ENCODE data around the gene HGS.

The HGS gene

DNA sequence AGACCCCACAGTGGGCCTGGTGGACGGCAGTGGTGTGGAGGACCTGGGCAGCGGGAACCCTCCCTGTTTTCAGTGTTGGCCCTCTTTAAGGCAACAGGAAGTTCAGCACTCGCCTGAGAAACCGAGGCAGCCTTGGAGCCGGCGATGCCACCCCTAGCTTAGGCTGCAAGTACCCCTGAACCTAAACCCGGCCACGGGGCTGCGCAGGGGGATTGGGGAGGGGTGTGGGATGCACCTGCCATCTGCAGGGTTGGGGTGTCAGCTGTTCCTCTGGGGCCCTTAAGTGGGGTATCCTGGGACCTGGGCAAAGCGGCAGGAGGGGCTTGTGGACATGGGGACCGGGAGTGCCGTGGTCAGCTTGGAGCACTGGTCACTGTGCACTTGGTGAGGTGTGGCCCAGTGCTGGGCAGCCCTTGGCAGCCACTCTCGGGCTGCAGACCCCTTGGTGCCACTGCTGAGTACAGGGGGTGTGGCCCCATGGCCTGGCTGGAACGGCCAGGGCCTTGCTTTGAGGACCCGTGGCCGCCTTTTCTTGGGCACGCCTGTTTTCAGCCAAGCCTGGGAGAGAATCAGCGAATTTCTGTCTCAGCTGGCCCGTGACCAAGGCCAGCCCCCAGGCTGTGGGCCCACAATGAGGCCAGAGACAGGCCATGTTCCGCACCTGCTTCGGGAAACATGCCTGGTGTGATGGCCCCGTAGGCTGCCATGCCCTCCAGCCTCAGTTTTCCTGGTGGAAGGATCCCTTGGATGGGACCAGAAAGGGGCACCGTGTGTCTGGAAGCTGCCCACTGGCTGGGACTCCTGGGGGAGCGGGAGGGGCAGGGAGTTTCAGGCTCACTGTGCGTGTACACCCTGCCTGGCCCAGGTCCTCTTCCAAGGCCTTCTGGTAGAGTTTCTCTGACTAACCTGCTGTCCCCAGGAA, 24.2 kb downstream of the HGS start:
- POLR2A ChIA-PET: interaction anchor here (1.0 to 1.9 kb wide), 3 partner anchors 12 to 24 kb away, joined by 3 to 9 read pairs (median 6); partner anchors contain the start of genes ARL16 and HGS
- CTCF ChIA-PET: no interaction called here
- no peak for DNase-seq (ENCODE audit: extremely low spot score)
- TF ChIP-seq ELF4 (IDR thresholded peaks at IDR 0.05): no peak
- TF ChIP-seq HDGF (IDR thresholded peaks at IDR 0.05; ENCODE audit: borderline replicate concordance): peak; percentile 18; the same call in 1 of the 2 replicates

DNA sequence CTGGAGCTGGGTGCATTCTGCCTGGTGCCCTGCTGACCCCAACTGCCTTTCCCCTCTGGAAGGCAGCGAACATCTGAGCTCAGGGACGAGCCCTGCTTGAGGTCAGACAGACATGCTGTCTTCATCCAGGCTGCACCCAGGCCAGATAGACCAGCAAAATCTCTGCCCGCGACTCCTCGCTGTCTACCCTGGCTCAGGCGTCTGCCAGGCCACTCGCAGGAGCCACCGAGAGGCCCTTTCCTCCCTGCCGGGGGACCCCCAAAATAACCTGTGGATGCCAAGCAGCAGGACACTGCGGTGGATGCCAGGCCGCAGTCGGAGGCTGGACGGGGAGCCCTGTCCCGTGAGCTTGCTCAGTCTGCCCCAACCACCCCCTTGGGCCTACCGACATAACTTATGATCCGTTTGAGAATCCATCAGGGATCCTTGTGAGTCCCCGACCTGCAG, 25.0 kb downstream of the HGS start:
- ChIA-PET CTCF (interaction anchor here (0.8 to 1.0 kb wide), 2 partner anchors 25 to 144 kb away, joined by 3 read pairs; partner anchors contain the start of genes ARL16 and HGS), POLR2A (interaction anchor here (0.6 to 1.9 kb wide), 5 partner anchors 13 to 124 kb away, joined by 3 to 9 read pairs (median 3); partner anchors contain the start of genes ARL16, HGS and MCRIP1)

DNA sequence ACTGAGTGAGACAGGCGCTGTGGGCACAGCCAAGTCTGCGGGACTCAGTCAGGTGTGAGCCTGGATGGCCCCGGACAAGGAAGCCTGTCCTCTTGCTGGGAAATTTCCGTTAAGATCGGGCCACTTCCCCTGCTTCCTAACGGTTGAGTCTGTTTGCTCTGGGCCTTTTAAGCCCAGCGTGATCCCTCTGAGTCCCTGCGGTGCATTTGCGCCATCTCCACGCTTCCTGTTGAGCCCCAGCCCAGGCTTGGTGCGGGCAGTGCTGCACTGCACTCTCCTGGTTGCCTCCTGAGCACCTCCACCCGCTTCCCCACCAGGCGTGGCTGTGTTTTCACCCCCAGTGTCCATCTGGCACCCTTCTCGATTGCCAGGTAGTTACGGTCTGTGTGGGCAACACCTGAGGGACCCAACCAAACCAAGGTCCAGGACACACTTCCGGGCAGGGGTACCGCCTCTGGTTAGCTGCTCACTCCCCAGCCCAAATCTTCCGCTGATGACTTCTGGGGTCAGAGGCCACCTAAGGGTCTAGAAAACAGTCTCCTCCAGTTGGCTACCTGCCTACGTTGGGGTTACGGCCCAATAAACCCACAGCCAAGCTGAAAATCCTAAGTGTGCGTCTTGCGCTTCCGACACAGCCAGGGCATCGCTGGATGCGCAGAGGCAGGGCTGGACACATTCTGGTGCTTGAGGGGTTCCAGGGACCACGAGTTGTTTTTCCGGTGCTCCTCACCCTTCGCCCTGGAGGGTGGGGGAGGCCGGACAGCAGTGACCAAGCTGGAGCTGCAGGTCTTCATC, 26.9 kb downstream of the HGS start:
- DNase-seq (ENCODE audit: extremely low spot score): no peak
- no peak for TF ChIP-seq HDGF (IDR thresholded peaks at IDR 0.05; ENCODE audit: borderline replicate concordance)
- TF ChIP-seq SUZ12 (IDR thresholded peaks at IDR 0.05): no peak
- TF ChIP-seq FOXA1 (IDR thresholded peaks at IDR 0.05): no peak
- TF ChIP-seq CTBP1 (IDR thresholded peaks at IDR 0.05; ENCODE audit: borderline replicate concordance): no peak
- TF ChIP-seq LEF1 (IDR thresholded peaks at IDR 0.05; ENCODE audit: borderline replicate concordance): no peak
- TF ChIP-seq, protein P1, sequence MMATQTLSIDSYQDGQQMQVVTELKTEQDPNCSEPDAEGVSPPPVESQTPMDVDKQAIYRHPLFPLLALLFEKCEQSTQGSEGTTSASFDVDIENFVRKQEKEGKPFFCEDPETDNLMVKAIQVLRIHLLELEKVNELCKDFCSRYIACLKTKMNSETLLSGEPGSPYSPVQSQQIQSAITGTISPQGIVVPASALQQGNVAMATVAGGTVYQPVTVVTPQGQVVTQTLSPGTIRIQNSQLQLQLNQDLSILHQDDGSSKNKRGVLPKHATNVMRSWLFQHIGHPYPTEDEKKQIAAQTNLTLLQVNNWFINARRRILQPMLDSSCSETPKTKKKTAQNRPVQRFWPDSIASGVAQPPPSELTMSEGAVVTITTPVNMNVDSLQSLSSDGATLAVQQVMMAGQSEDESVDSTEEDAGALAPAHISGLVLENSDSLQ (IDR thresholded peaks at IDR 0.05): no peak
- TF ChIP-seq ELF4 (IDR thresholded peaks at IDR 0.05): no peak
- TF ChIP-seq FOXM1 (IDR thresholded peaks at IDR 0.05; ENCODE audit: borderline replicate concordance): no peak
- TF ChIP-seq BHLHE40 (IDR thresholded peaks at IDR 0.05; ENCODE audit: borderline replicate concordance): no peak
- no peak for TF ChIP-seq SP1 (IDR thresholded peaks at IDR 0.05)
- TF ChIP-seq ARNT (IDR thresholded peaks at IDR 0.05): no peak
- TF ChIP-seq ZNF384 (IDR thresholded peaks at IDR 0.05): no peak
- TF ChIP-seq FOXK2 (IDR thresholded peaks at IDR 0.05): no peak
- no peak for TF ChIP-seq NFRKB (IDR thresholded peaks at IDR 0.05)
- TF ChIP-seq L3MBTL2 (conservative IDR thresholded peaks at IDR 0.05): no peak
- TF ChIP-seq TARDBP (IDR thresholded peaks at IDR 0.05): no peak
- POLR2A ChIA-PET: interaction anchor here (0.8 to 7.5 kb wide), 8 partner anchors 8 to 275 kb away, joined by 3 to 76 read pairs (median 8); partner anchors contain the start of genes ARL16, HGS and MRPL12
- CTCF ChIA-PET: interaction anchor here (1.2 kb wide), 1 partner anchor 35 kb away, joined by 7 read pairs; no protein-coding TSS in a partner anchor

More for the DNA sequence above, 25.0 kb downstream of the HGS start:
- TF ChIP-seq HDGF (IDR thresholded peaks at IDR 0.05; ENCODE audit: borderline replicate concordance): 0 out of 2 replicates have a peak, but pooled peaks have one; percentile 14
- no peak for TF ChIP-seq ARNT (IDR thresholded peaks at IDR 0.05)
- DNase-seq (ENCODE audit: extremely low spot score): no peak

DNA sequence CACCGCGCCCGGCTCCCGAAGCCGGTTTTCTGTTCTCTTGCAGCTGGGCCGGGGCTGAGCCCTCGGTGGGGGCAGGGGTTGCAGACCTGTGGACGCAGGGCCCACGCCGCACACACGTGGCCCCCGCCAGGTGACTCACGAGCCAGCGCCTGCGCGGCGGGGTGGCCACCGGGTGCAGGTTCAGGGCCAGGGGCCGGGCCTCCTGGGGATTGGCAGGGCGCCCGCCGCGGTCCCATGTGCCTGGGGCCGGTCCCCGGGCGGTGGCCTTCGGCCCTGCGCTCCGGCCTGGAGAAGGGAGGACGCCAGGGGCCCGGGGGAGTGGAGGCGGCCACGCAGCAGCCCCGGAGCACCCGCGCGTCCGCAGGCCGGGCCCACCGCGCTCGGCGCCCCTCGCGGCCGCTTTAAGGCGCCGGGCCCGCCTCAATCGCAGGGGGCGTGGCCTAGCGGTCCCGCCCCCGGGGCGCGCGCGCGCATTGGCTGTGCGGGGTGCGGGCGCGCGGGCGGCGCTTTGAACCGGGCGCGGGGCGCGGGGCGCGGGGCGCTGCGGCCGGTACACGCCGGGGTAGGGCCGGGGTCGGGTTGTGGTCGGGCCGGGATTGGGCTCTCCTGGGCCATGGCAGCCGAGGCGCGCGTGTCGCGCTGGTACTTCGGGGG, 28.1 kb downstream of the HGS start, which contains the start of gene SLC25A10:
Gene SLC25A10 (plus strand): TSS at position 471 of the 654 bp plus-strand sequence. CDS start 143 bp downstream, at position 614.
- ChIA-PET POLR2A (interaction anchor here (0.6 to 7.5 kb wide), 8 partner anchors 9 to 186 kb away, joined by 3 to 76 read pairs (median 6); partner anchors contain the start of genes ARL16, HGS and MRPL12), CTCF (interaction anchor here (0.9 to 1.6 kb wide), 3 partner anchors 10 to 37 kb away, joined by 3 to 7 read pairs (median 3); no protein-coding TSS in a partner anchor)
- TF ChIP-seq L3MBTL2 (conservative IDR thresholded peaks at IDR 0.05): peak; percentile 88
- peak; percentile 79 for TF ChIP-seq FOXM1 (IDR thresholded peaks at IDR 0.05; ENCODE audit: borderline replicate concordance)
- peak; percentile 3; the same call in 1 of the 2 replicates for TF ChIP-seq ARNT (IDR thresholded peaks at IDR 0.05)
- no peak for TF ChIP-seq NFRKB (IDR thresholded peaks at IDR 0.05)
- DNase-seq (ENCODE audit: extremely low spot score): peak; percentile 90

DNA sequence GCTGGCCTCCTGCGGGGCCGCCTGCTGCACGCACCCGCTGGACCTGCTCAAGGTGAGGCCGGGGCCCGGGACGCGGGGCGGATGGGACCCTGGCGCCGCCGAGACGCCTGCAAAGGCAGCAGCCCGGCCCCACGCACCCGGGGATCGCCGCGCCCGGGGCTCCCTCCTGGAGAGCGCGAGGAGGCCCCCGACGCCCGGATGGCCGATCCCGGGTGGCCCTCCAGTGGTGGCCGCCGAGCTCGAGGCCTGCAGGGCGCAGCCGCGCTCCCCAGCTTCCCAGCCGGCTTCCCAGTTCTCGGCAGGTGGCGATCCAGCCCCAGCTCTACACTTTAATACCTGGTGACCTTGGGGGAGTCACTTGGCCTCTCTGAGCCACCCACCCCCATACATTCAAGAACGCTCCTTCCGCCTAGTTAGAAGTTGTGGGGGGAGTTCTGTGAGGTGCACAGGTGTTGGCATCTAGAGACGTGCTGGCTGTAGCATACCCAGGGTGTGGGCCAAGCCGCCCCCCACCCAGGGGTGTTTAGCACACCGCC, 28.7 kb downstream of the HGS start:
- CTCF ChIA-PET: interaction anchor here (0.9 to 1.6 kb wide), 3 partner anchors 10 to 37 kb away, joined by 3 to 4 read pairs (median 3); no protein-coding TSS in a partner anchor
- peak; percentile 47 for DNase-seq (ENCODE audit: extremely low spot score)
- POLR2A ChIA-PET: interaction anchor here (0.6 to 7.5 kb wide), 7 partner anchors 8 to 187 kb away, joined by 3 to 76 read pairs (median 6); partner anchors contain the start of genes ARL16, HGS and MRPL12
- TF ChIP-seq FOXK2 (IDR thresholded peaks at IDR 0.05) (no peak), BHLHE40 (IDR thresholded peaks at IDR 0.05; ENCODE audit: borderline replicate concordance) (no peak), HDGF (IDR thresholded peaks at IDR 0.05; ENCODE audit: borderline replicate concordance) (no peak), SP1 (IDR thresholded peaks at IDR 0.05) (no peak), L3MBTL2 (conservative IDR thresholded peaks at IDR 0.05) (peak; percentile 42), ELF4 (IDR thresholded peaks at IDR 0.05) (no peak)
- TF ChIP-seq, protein P1 (IDR thresholded peaks at IDR 0.05): no peak
